A549 (cell line): ENCODE results near the gene TUBGCP6. TPM values are rescaled to one million over a fixed set of nuclear protein-coding genes. Genes with fewer than 3 reads are reported as not detected.

Experiments
- ATAC-seq, 2 experiments: fragments of 200-7000 bp in 1 of 2; fragments of >200 bp in 1 of 2; cut with Nextera tagmentation in 1 of 2; cut with Tn5 transposase in 1 of 2; 3 replicates each; pipeline versions ENCODE4 v1.8.0 to v1.9.1; 2018 to 2020; ENCODE audit warnings: mild to moderate bottlenecking in 1 of 2, moderate library complexity in 1 of 2
- CTCF ChIA-PET: fragments of 300-600 bp; sonication (Branson Sonifier 250); formaldehyde crosslinking; extraction: SDS; loops from one replicate; lab custom pipeline; 2021; ENCODE audit warnings: antibody characterized with exemption, inconsistent platforms; lab: Yijun Ruan, JAX
- POLR2A ChIA-PET: fragments of 350-600 bp; formaldehyde crosslinking; extraction: SDS; loops from one replicate; lab custom pipeline; 2021; ENCODE audit warnings: antibody characterized with exemption, inconsistent platforms; lab: Yijun Ruan, JAX
- DNase-seq, 2 experiments: peaks; one replicate each; pipeline versions ENCODE4 v3.0.0 to v3.0.0-alpha.2; 2011 to 2016; ENCODE audit warnings: low read depth in 1 of 2, low spot score in 1 of 2
- FAIRE-seq: peaks from 2 replicates; lab custom pipeline; 2011; peaks lifted over from hg19 to GRCh38; lab: Jason Lieb, UNC
- H3K27ac ChIP-seq, 2 experiments: fragments of >200 bp; sonication (Bioruptor Twin); formaldehyde crosslinking; 3 replicates each; pipeline ENCODE4 v1.5.1; 2016 to 2017
- H3K4me1 ChIP-seq: fragments of >200 bp; sonication (Bioruptor Twin); formaldehyde crosslinking; 3 replicates; pipeline ENCODE4 v1.6.1; 2016
- H3K4me2 ChIP-seq: fragments of >200 bp; sonication (Bioruptor Twin); formaldehyde crosslinking; 3 replicates; pipeline ENCODE4 v1.6.1; 2016
- H3K4me3 ChIP-seq: fragments of >200 bp; sonication (Bioruptor Twin); formaldehyde crosslinking; 3 replicates; pipeline ENCODE4 v1.5.1; 2016
- H3K9me3 ChIP-seq: fragments of >200 bp; sonication (Bioruptor Twin); formaldehyde crosslinking; 3 replicates; pipeline ENCODE4 v1.6.1; 2016
- CHD4 ChIP-seq: fragments of 200-600 bp; sonication (generic); IDR thresholded peaks from 2 replicates; pipeline ENCODE4 v1.6.1; 2016; ENCODE audit warnings: antibody characterized with exemption, mild to moderate bottlenecking, borderline replicate concordance
- FOSL2 ChIP-seq, 2 experiments: fragments of 450-650 bp in 1 of 2; fragments of >200 bp in 1 of 2; sonication (Bioruptor Twin) in 1 of 2; formaldehyde crosslinking; IDR thresholded peaks; 2 replicates each; pipeline versions ENCODE4 v1.5.0 to v1.6.1; 2016 to 2020; ENCODE audit warnings: mild to moderate bottlenecking in 1 of 2, moderate library complexity in 1 of 2
- HDAC2 ChIP-seq: fragments of 200-600 bp; sonication (generic); IDR thresholded peaks from 2 replicates; pipeline ENCODE4 v1.6.1; 2016
- MYC ChIP-seq: IDR thresholded peaks from 2 replicates; pipeline ENCODE4 v1.6.1; 2012; ENCODE audit warnings: mild to moderate bottlenecking, inconsistent platforms, low read length, improper control_type of control experiment, borderline replicate concordance
- NFE2L2 ChIP-seq: fragments of 150-350 bp; conservative IDR thresholded peaks from 2 replicates; pipeline ENCODE4 v1.6.1; 2014; ENCODE audit warnings: low read length
- NR3C1 ChIP-seq: fragments of >200 bp; sonication (Bioruptor Twin); formaldehyde crosslinking; IDR thresholded peaks from 3 replicates; pipeline ENCODE4 v1.6.1; 2017
- PHF8 ChIP-seq: fragments of 200-600 bp; sonication (generic); IDR thresholded peaks from 2 replicates; pipeline ENCODE4 v1.6.1; 2016; ENCODE audit warnings: low read depth, mild to moderate bottlenecking, antibody characterized with exemption, moderate library complexity, borderline replicate concordance
- POLR2AphosphoS2 ChIP-seq: conservative IDR thresholded peaks from 2 replicates; pipeline ENCODE4 v1.6.1; 2012; ENCODE audit warnings: low read length, improper control_type of control experiment, inconsistent platforms
- SMC3 ChIP-seq: fragments of >200 bp; sonication (Bioruptor Twin); formaldehyde crosslinking; IDR thresholded peaks from 3 replicates; pipeline ENCODE4 v1.6.1; 2018; ENCODE audit warnings: inconsistent platforms
- ZNF302 ChIP-seq: fragments of 250-450 bp; sonication (Bioruptor Pico); IDR thresholded peaks from 2 replicates; pipeline ENCODE4 v1.9.0; 2021; ENCODE audit warnings: inconsistent platforms, mild to moderate bottlenecking, moderate library complexity
- WGBS: methylation state at CpG from one replicate; pipeline ENCODE4 v1.1.6; 2017; ENCODE audit errors: missing lambda C conversion rate; 5-methylcytosine and 5-hydroxymethylcytosine counted together
- polyA plus RNA-seq, 4 experiments: library from polyadenylated mRNA; depleted of rRNA in 3 of 4; stranded (reverse); fragments of >200 nt; fragmentation: RNase III in 1 of 4; extraction: RNeasy Plus Mini Kit Qiagen cat#74134 plus additional on column Dnase treatment in 1 of 4; gene quantifications; 2 replicates in 3 of 4; 3 replicates in 1 of 4; pipeline ENCODE4 v1.2.3, GENCODE V29; 2011 to 2017
- TF ChIP-seq, protein P1 (sequence below): IDR thresholded peaks from 2 replicates; pipeline ENCODE4 v1.6.1; 2012
- TF ChIP-seq, protein P2 (sequence below): fragments of >200 bp; sonication (Bioruptor Twin); formaldehyde crosslinking; IDR thresholded peaks from 3 replicates; pipeline ENCODE4 v1.6.1; 2016
- TF ChIP-seq, protein P3 (sequence below): IDR thresholded peaks from 2 replicates; pipeline ENCODE4 v1.6.1; 2012
- TF ChIP-seq, protein P4 (sequence below): IDR thresholded peaks from 2 replicates; pipeline ENCODE4 v1.6.1; 2012; ENCODE audit warnings: low read depth, borderline replicate concordance

TUBGCP6 gene
- polyA plus RNA-seq, 2 of the 4 experiments (the other 2 are of a cell fraction) = 6.5 to 14.2 TPM

DNA sequence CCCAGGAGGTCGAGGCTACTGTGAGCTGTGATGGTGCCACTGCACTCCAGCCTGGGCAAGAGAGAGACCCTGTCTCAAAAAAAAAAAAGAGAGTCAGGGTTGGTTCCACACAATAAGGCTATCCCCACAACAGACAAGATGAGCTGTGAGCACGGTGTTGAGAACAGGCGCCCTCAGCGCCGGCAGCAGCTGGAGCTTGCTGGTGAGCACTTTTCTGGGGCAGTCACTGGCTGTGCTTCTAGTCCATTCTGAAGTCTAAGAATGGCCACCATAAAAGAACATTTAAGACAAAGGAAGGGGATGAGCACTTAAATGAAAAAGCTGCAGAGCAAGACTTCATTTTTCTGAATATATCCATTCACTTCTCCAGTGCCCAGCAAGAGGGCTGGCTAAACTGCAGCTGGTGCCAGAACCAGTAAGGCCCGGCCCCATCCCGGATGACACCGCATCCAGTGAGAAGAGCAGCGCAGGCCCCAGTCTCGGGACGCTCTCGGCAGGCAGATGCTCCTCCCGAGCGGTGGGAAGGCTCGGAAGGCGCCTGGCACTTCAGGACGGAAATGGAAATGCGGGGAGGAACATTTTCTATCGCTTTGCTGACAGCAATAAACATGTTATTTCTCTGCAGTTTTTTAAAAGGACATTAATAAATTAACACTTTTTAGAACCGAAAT, 12.2 kb downstream of the TUBGCP6 start:
- TF ChIP-seq MYC (no peak), PHF8 (no peak)
- TF ChIP-seq, all 56 proteins: peak for 0
- Histone ChIP-seq H3K9me3 (no peaks in the 10 kb centered on the region), H3K4me2 (no peak overlapping the region), H3K27ac (no peak overlapping the region), H3K4me1 (no peaks in the 10 kb centered on the region), H3K4me3 (no peak overlapping the region)
- DNase-seq = no peak
- FAIRE-seq = no peak
- POLR2A ChIA-PET = interaction anchor here (0.7 kb wide), 1 partner anchor 9 kb away, joined by 3 read pairs; no protein-coding TSS in a partner anchor
- CTCF ChIA-PET = interaction anchor here (1.1 to 3.9 kb wide), 4 partner anchors 9 to 111 kb away, joined by 3 to 19 read pairs (median 4); partner anchors contain the start of gene PANX2
- no peak for ATAC-seq
- WGBS = 92% methylated on average over 17 of the region's 20 CpGs

DNA sequence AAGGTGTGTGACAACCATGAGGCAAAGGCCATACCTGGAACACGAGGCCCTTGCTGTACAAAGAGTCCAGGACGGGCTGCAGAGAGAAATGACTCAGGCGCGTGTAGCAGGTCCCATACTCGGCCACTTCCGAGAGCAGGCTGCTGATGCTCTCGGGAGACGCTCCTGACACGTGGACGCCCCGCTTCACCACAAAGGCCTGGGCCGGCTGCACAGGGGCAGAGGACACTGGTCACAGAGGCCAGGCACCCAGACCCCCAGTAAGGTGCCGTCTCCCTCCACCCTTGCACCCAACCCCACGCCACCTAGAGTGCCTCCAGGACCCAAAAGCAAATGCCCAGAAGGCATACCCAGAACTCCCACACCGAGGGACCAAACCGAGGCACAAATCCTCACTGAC, 15.5 kb downstream of the TUBGCP6 start:
- no peak for ATAC-seq
- WGBS = 88% methylated on average over 9 of the region's 16 CpGs

DNA sequence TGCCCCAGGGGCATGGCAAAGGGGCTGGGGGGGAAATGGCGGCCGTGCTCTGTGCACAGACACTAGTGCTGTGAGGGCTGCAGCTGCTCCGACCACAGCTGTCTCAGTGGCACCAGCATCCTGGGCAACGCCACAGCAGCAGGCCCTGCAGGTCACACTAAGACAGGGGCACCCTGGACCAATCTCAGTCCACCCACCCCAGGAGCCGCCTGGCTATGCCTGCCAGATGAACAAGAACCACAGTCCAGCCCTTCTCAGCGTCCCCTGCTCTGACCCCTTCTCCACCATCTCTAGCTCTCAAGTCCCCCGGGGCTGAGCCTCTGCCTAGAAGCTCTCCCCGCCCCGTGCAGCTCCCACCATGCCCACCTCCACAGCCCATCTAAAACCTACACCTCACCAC, 16.5 kb downstream of the TUBGCP6 start:
- no peak for TF ChIP-seq POLR2AphosphoS2
- TF ChIP-seq, protein P1, sequence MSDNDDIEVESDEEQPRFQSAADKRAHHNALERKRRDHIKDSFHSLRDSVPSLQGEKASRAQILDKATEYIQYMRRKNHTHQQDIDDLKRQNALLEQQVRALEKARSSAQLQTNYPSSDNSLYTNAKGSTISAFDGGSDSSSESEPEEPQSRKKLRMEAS = no peak
- TF ChIP-seq, protein P2, sequence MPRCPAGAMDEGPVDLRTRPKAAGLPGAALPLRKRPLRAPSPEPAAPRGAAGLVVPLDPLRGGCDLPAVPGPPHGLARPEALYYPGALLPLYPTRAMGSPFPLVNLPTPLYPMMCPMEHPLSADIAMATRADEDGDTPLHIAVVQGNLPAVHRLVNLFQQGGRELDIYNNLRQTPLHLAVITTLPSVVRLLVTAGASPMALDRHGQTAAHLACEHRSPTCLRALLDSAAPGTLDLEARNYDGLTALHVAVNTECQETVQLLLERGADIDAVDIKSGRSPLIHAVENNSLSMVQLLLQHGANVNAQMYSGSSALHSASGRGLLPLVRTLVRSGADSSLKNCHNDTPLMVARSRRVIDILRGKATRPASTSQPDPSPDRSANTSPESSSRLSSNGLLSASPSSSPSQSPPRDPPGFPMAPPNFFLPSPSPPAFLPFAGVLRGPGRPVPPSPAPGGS = no peak
- TF ChIP-seq, protein P3, sequence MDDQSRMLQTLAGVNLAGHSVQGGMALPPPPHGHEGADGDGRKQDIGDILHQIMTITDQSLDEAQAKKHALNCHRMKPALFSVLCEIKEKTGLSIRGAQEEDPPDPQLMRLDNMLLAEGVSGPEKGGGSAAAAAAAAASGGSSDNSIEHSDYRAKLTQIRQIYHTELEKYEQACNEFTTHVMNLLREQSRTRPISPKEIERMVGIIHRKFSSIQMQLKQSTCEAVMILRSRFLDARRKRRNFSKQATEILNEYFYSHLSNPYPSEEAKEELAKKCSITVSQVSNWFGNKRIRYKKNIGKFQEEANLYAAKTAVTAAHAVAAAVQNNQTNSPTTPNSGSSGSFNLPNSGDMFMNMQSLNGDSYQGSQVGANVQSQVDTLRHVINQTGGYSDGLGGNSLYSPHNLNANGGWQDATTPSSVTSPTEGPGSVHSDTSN = no peak
- TF ChIP-seq FOSL2 (IDR thresholded peaks at IDR 0.05) = no peak
- TF ChIP-seq FOSL2 (CRISPR knock-in tag; IDR thresholded peaks at IDR 0.05) = no peak
- no peak for TF ChIP-seq HDAC2
- TF ChIP-seq CHD4 = no peak
- no peak for TF ChIP-seq NFE2L2
- TF ChIP-seq NR3C1 = no peak
- H3K4me1 ChIP-seq = no peaks in the 10 kb centered on the region
- POLR2A ChIA-PET = no interaction called here

More for the DNA sequence above, 15.5 kb downstream of the TUBGCP6 start:
- no peak overlapping the region for H3K4me3 ChIP-seq
- DNase-seq (no peak), FAIRE-seq (no peak)
- no peaks in the 10 kb centered on the region for H3K9me3 ChIP-seq
- ChIA-PET CTCF (interaction anchor here (2.7 to 3.9 kb wide), 2 partner anchors 8 to 12 kb away, joined by 10 to 19 read pairs; no protein-coding TSS in a partner anchor), POLR2A (interaction anchor here (0.6 kb wide), 1 partner anchor 140 kb away, joined by 3 read pairs; no protein-coding TSS in a partner anchor)
- no peaks in the 10 kb centered on the region for H3K4me1 ChIP-seq
- H3K27ac ChIP-seq = no peak overlapping the region
- no peak for TF ChIP-seq ZNF302
- TF ChIP-seq, protein P1 = no peak
- no peak overlapping the region for H3K4me2 ChIP-seq

DNA sequence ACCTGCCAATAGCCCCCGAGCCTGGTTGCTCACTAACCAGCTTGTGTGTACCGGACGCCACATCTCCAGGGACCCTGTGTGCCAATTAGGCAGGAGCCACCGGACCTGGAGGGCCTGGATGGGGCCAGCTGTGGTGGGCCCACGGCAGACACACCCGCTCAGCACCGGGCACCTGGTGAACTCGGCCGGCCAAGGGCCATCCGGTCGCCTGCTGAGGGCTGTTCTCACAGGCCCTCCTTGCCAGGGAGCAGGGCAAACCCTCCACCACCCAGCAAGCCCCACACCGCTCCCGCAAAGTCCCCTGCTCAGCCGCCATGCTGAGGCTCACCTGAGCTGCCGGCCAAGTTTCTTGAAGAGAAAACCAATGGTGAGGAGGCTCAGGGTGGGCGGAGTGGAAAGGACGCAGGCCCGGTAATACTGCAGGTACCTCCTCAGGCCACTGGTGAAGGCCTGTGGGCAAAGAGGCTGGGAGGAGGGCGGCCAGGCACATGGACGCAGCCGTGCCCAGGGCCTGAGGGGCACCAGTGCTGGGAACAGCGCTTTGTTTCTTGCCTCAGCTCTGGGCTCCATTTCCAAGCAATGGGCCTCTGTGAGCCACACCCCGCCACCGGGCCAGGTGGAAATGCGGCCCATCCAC, 17.1 kb downstream of the TUBGCP6 start:
- TF ChIP-seq, protein P4, sequence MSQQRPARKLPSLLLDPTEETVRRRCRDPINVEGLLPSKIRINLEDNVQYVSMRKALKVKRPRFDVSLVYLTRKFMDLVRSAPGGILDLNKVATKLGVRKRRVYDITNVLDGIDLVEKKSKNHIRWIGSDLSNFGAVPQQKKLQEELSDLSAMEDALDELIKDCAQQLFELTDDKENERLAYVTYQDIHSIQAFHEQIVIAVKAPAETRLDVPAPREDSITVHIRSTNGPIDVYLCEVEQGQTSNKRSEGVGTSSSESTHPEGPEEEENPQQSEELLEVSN = no peak
- TF ChIP-seq NFE2L2 (no peak), SMC3 (no peak), PHF8 (no peak)
- TF ChIP-seq, protein P2 = no peak
- Histone ChIP-seq H3K4me1 (no peaks in the 10 kb centered on the region), H3K9me3 (no peaks in the 10 kb centered on the region), H3K4me3 (no peak overlapping the region), H3K4me2 (no peak overlapping the region), H3K27ac (no peak overlapping the region)
- FAIRE-seq (no peak), DNase-seq (no peak), ATAC-seq (no peak)
- 89% methylated on average over 15 of the region's 25 CpGs for WGBS
- ChIA-PET CTCF (interaction anchor here (1.0 to 2.7 kb wide), 3 partner anchors 10 to 79 kb away, joined by 3 to 10 read pairs (median 4); no protein-coding TSS in a partner anchor), POLR2A (no interaction called here)

More for the DNA sequence above, 16.5 kb downstream of the TUBGCP6 start:
- CTCF ChIA-PET = interaction anchor here (1.0 to 2.7 kb wide), 3 partner anchors 9 to 80 kb away, joined by 3 to 10 read pairs (median 4); no protein-coding TSS in a partner anchor
- ATAC-seq (no peak), FAIRE-seq (no peak), DNase-seq (no peak)
- 92% methylated on average over 5 of the region's 9 CpGs for WGBS
- Histone ChIP-seq H3K27ac (no peak overlapping the region), H3K4me3 (no peak overlapping the region), H3K4me2 (no peak overlapping the region), H3K9me3 (no peaks in the 10 kb centered on the region)
